Urinary bladder (tissue), 4 donors: ENCODE data around the gene MLX. TPM values are rescaled to one million over a fixed set of nuclear protein-coding genes. Genes with fewer than 3 reads are reported as not detected.
A peak's percentile ranks its signal among the peaks of the same experiment; 100 is the strongest.
"Not testable (repeated sequence)": the region's sequence is repeated elsewhere in the genome, so short reads cannot be mapped to it uniquely, and the experiment has no call there.

Source experiments
- DNase-seq: peaks from one replicate; pipeline ENCODE4 v3.0.0-alpha.2; 2015; ENCODE audit errors: extremely low spot score
- H3K27ac ChIP-seq: one replicate; pipeline ENCODE4 v1.5.1; 2013; ENCODE audit warnings: low read depth, mild to moderate bottlenecking, moderate library complexity
- H3K36me3 ChIP-seq: one replicate; pipeline ENCODE4 v1.6.1; 2013; ENCODE audit warnings: mild to moderate bottlenecking, moderate library complexity; ENCODE audit not compliant: insufficient read depth
- H3K4me1 ChIP-seq: one replicate; pipeline ENCODE4 v1.6.1; 2013; ENCODE audit warnings: mild to moderate bottlenecking, moderate library complexity; ENCODE audit not compliant: insufficient read depth
- H3K4me3 ChIP-seq: one replicate; pipeline ENCODE4 v1.5.1; 2013; ENCODE audit warnings: low read depth, low read length
- WGBS: extraction: QIAGEN DNeasy Blood & Tissue Kit; methylation state at CpG from one replicate; pipeline ENCODE4 v1.1.7; 2013; 5-methylcytosine and 5-hydroxymethylcytosine counted together
- polyA plus RNA-seq: library from polyadenylated mRNA; stranded (reverse); fragments of 200-250 nt; gene quantifications from one replicate; pipeline ENCODE4 v1.2.3, GENCODE V29; 2013
- total RNA-seq: library from RNA; depleted of rRNA; stranded (reverse); fragments of >200 nt; gene quantifications from one replicate; pipeline ENCODE4 v1.2.3, GENCODE V29; 2014
- donor health status: healthy with polysubstance abuse.
- donor health status: healthy.

Gene MLX
- total and polyA plus RNA-seq, 2 donors: 17.1 to 38.0 TPM

DNA sequence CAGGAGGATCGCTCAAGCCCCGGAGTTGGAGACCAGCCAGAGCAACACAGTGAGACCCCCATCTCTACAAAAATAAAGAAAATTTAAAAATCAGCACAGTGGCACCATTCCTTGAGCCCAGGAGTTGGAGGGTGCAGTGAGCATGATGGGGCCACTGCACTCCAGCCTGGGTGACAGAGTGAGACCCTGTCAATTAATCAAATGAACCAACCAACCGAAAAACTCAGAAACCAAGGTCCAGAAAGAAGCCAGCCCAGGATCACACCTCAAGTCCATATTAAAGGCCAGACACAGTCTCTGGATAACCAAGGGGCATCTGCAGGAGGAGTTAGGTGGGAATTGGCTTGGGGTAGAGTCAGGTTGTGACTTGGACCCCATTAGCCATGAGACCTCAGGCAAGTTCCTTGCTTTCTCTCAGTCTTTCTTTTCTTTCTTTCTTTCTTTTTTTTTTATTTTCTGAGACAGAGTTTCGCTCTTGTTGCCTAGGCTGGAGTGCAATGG is 11.7 kb upstream of the MLX start:
- WGBS: 25% methylated on average over 4 of the region's 4 CpGs
- no peak for DNase-seq
- Histone ChIP-seq H3K36me3 (no peaks in the 10 kb centered on the region), H3K4me1 (no peaks in the 10 kb centered on the region), H3K27ac (peak overlapping the region; percentile 87), H3K4me3 (peak overlapping the region; percentile 51)

- not testable (repeated sequence) for H3K27ac ChIP-seq
- 55% methylated on average over 5 of the region's 5 CpGs for WGBS
Observed at GRCh38 chr17:42555961-42556617, 10.8 kb upstream of the MLX start.

GRCh38 chr17:42559075-42559474 is 7.8 kb upstream of the MLX start:
- DNase-seq: no peak
- Histone ChIP-seq H3K36me3 (no peaks in the 10 kb centered on the region), H3K4me1 (peaks cover 2% of the 10 kb centered on the region), H3K4me3 (no peak overlapping the region), H3K27ac (no peak overlapping the region)
- 85% methylated on average over 6 of the region's 6 CpGs for WGBS

More at GRCh38 chr17:42555961-42556617, 10.8 kb upstream of the MLX start:
- H3K36me3 ChIP-seq, DNase-seq, H3K4me1 ChIP-seq, H3K4me3 ChIP-seq: not testable (repeated sequence)

GRCh38 chr17:42560246-42560645 is 6.7 kb upstream of the MLX start:
- Histone ChIP-seq H3K4me1 (peaks cover 2% of the 10 kb centered on the region), H3K27ac (no peak overlapping the region), H3K36me3 (no peaks in the 10 kb centered on the region), H3K4me3 (no peak overlapping the region)
- WGBS: 75% methylated on average over 3 of the region's 3 CpGs
- DNase-seq: no peak

DNA sequence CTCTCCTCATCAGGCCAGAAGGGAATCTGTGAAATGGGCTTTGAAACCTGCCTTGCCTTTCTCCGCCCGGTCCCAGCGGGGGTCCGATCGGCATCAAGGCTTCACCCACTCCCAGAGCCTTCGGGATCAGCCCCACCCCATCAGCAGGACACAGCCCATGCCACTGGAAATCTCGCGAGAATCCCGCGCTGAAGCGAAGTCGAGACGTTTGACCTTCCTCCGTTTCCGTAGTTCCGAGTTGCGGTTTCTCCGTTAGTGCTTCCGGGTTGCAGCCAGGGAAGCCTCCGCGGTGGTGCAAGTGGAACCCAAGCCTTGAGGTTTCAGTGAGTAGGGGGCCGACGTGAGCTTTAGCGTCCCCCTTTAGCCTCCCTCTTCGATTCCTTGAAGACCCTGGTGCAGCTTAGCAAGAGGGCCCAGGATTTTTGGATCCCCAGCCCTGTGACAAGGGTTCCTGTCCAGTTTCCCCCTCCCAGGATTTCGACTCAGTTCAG is 5.0 kb upstream of the MLX start, which contains the start of gene COASY:
COASY (plus strand) TSS at position 252 of the 491 bp plus-strand sequence. CDS start 475 bp downstream, outside the sequence.
- DNase-seq: peak; percentile 95
- Histone ChIP-seq H3K4me3 (peak within 1 kb of the TSS; percentile 81), H3K36me3 (no peaks in the 10 kb centered on the region), H3K4me1 (peaks cover 2% of the 10 kb centered on the region), H3K27ac (peak within 1 kb of the TSS; percentile 71)
- under 1% methylated on average over 26 of the region's 26 CpGs for WGBS

DNA sequence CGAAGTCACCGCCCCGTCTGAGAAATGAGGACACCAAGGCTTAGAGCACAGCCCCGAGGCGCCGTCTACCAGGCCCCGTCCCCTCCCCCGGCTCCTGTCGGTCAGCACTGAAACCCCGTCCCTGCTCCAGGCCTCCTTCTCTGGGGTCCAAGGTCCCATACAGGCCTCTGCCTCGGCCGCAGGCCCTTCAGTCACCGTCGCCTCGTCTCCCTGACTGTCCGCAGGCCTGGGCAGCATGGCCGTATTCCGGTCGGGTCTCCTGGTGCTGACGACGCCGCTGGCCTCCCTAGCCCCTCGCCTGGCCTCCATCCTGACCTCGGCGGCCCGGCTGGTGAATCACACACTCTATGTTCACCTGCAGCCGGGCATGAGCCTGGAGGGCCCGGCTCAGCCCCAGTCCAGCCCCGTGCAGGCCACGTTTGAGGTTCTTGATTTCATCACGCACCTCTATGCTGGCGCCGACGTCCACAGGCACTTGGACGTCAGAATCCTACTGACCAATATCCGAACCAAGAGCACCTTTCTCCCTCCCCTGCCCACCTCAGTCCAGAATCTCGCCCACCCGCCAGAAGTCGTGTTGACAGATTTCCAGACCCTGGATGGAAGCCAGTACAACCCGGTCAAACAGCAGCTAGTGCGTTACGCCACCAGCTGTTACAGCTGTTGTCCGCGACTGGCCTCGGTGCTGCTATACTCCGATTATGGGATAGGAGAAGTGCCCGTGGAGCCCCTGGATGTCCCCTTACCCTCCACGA is 4.3 kb upstream of the MLX start:
- Histone ChIP-seq H3K4me3 (peak overlapping the region; percentile 81), H3K4me1 (peaks cover 2% of the 10 kb centered on the region), H3K27ac (peak overlapping the region; percentile 71), H3K36me3 (no peaks in the 10 kb centered on the region)
- 9% methylated on average over 48 of the region's 48 CpGs for WGBS
- no peak for DNase-seq

GRCh38 chr17:42563143-42563509 is 3.8 kb upstream of the MLX start:
- H3K4me3 ChIP-seq: peak overlapping the region; percentile 81
- DNase-seq: no peak
- WGBS: 81% methylated on average over 14 of the region's 14 CpGs
- peaks cover 2% of the 10 kb centered on the region for H3K4me1 ChIP-seq
- no peaks in the 10 kb centered on the region for H3K36me3 ChIP-seq
- H3K27ac ChIP-seq: no peak overlapping the region

DNA sequence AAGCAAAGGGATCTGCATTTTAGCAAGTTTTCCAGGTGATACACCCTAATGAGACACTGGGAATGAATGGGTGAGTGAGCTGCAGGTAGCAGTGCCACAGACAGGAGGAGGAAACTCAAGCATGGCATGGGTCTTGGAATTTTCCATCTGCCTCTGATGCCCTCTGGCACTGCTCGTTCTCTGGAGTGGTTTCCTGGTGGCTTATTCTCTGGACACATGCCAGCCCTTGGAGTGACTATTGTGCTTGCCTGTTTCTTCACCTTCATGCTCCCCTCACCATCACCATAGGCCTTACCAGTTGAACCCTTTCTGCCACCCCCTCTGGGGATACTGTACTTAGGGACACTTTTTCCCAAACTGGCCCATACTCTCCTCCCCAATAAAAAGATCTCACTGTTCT is 3.4 kb upstream of the MLX start:
- Histone ChIP-seq H3K36me3 (no peaks in the 10 kb centered on the region), H3K4me3 (no peak overlapping the region), H3K4me1 (peaks cover 2% of the 10 kb centered on the region), H3K27ac (no peak overlapping the region)
- WGBS: 23% methylated on average over 1 of the region's 1 CpG
- no peak for DNase-seq

DNA sequence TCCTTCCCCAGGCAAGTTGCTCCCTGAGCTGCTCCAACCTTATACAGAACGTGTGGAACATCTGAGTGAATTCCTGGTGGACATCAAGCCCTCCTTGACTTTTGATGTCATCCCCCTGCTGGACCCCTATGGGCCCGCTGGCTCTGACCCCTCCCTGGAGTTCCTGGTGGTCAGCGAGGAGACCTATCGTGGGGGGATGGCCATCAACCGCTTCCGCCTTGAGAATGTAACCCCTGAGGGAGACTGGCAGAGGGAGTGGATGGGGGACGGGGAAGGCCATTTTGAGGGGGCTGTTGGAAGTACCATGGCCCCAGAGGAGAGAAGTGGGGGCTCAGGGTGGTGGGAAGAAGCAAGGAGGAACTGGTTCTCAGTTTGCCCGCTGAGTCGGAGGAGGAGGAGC is 3.0 kb upstream of the MLX start:
- Histone ChIP-seq H3K27ac (no peak overlapping the region), H3K4me1 (peaks cover 2% of the 10 kb centered on the region), H3K36me3 (no peaks in the 10 kb centered on the region), H3K4me3 (no peak overlapping the region)
- DNase-seq: no peak
- WGBS: 83% methylated on average over 9 of the region's 9 CpGs

GRCh38 chr17:42564815-42565522 is 1.9 kb upstream of the MLX start:
- WGBS: 87% methylated on average over 15 of the region's 15 CpGs

GRCh38 chr17:42565523-42566214 is 1.2 kb upstream of the MLX start:
- 91% methylated on average over 16 of the region's 16 CpGs for WGBS
- no peak overlapping the region for H3K4me3 ChIP-seq
- no peak overlapping the region for H3K27ac ChIP-seq
- H3K36me3 ChIP-seq: no peaks in the 10 kb centered on the region
- peaks cover 2% of the 10 kb centered on the region for H3K4me1 ChIP-seq
- DNase-seq: no peak

More at GRCh38 chr17:42564815-42565522, 1.9 kb upstream of the MLX start:
- DNase-seq: no peak
- Histone ChIP-seq H3K4me1 (peaks cover 2% of the 10 kb centered on the region), H3K27ac (no peak overlapping the region), H3K4me3 (no peak overlapping the region), H3K36me3 (no peaks in the 10 kb centered on the region)

DNA sequence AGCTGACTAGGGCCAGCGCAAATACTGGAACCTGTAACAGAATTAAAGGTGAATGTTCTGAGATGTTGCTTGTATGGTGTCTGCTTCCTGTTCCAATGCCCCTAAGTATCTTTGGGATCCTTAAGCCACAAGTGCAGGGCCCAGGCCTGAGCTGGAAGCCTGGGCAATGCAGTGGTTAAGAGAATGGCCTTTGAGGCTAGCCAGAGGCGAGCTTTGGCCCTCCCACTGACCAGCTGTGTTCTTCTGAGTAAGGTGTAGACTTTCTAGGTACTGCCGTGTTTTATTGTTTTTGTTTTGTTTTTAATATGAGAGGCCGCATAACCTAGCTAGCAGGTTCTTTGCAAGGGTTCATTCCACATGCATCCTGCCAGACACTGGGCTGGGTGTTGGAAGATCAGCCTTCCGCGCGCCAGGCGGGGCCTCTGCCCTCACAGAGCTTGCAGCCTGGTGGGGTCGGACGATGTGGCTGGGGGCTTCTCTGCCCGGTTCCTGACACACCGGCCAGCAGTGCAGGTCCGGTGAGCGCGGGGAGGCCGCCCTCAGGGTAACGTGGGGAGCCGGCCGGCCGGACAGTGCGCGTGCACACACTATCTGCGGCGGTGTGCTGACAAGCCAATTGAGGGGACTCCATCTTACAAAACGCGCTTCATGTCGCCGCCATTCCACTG is 551 bp upstream of the MLX start:
- Histone ChIP-seq H3K4me3 (peak overlapping the region; percentile 70), H3K27ac (no peak overlapping the region), H3K4me1 (peaks cover 2% of the 10 kb centered on the region), H3K36me3 (peaks cover under 1% of the 10 kb centered on the region)
- DNase-seq: no peak
- WGBS: 24% methylated on average over 28 of the region's 28 CpGs
